Measurements from ENCODE around the gene DRAM1.
A peak's percentile ranks its signal among the peaks of the same experiment; 100 is the strongest.

The DRAM1 gene

GRCh38 chr12:101941306-101942249, 64.2 kb downstream of the DRAM1 start:
- DNase-seq (ENCODE audit: low spot score), result no peak

DNA sequence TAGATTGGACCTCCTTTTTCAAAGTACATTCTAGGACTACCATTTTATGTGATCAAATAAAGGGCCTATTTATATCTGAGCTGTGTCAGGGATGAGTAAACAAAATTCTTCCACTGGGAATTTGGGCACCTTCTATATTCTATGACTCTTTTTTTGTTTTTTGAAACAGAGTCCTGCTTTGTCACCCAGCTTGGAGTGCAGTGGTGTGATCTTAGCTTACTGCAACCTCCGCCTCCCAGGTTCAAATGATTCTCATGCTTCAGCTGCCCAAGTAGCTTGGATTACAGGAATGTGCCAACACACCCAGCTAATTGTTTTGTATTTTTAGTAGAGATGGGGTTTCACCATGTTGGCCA, 64.8 kb downstream of the DRAM1 start:
- DNase-seq (ENCODE audit: low spot score), result no peak

GRCh38 chr12:101945369-101946232, 68.2 kb downstream of the DRAM1 start:
- no peak for DNase-seq (ENCODE audit: low spot score)

DNA sequence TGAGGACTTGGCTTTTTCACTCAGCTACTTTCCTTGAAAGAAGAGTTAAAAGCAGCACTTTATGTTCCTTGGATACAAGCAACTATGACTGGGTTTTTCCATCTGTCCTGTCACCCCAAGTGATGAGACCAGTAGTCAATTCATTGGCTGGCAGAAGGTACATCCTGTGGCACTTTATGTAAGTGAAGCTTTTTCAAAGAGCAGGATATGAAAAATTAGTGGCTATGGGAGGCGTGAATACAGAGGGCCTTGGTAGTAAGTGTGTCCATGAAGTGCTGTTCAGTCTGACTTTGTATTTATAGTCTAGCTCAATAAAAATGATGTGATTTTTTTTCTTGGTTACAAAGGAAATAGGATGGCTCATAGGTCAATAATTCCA, 68.8 kb downstream of the DRAM1 start:
- DNase-seq (ENCODE audit: low spot score), result no peak

- no peak for DNase-seq (ENCODE audit: low spot score)
These were observed 69.9 kb downstream of the DRAM1 start for GRCh38 chr12:101947316-101947715.

- no peak for DNase-seq (ENCODE audit: low spot score)
These were observed 71.0 kb downstream of the DRAM1 start for GRCh38 chr12:101948365-101948764.

DNA sequence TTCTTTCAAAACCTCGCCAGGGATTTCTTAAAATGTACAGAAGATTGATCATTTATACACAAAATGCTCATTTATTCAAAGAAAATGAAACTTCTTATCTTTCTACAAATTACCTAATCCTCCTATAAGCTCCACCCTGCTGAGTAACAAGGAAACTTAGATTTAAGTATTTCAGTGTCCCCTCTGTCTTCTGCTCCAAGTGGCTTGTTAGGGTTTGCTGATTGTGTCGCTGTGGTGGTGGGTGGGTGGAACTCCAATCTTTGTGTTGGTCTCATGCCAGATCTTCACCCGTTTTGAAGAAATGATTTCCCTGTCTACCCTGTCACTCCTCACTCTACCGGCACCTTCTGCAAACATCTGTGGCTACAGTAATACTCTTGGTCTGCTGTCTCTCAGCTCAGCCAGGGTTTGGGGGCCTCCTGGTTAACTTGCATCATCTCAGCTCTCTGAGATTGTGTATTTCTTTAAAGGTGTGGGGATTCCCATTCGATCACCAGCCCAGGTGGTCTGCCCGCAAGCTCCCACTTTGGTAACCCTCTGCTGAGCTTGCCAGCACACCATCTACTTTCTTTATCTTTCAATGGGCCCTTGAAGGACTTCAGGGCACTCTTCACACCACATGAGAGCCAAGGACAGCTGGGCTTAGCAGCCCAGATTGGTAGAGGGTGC, 73.8 kb downstream of the DRAM1 start:
- DNase-seq (ENCODE audit: low spot score), result no peak

DNA sequence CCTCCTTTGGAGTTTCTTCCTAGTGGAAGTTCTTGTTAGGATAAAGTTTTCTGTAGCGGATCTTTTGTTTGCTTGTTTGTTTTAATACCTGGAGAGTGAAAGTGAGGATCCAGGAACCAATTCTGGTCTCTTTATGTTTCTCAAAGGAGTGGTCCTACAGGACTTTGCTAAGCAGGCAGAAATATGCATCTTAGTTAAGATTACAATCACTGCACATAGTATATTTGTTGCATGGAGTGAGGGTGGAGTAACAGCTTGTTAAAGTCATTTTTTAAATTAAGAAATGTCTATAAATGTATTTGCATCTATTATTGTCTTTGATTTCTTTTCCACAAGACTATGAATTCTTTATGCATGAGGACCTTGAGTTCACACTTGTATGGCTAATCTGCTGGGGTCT, 76.7 kb downstream of the DRAM1 start:
- no peak for DNase-seq (ENCODE audit: low spot score)

- no peak for DNase-seq (ENCODE audit: low spot score)
These were observed 77.3 kb downstream of the DRAM1 start for GRCh38 chr12:101954676-101955075.

DNA sequence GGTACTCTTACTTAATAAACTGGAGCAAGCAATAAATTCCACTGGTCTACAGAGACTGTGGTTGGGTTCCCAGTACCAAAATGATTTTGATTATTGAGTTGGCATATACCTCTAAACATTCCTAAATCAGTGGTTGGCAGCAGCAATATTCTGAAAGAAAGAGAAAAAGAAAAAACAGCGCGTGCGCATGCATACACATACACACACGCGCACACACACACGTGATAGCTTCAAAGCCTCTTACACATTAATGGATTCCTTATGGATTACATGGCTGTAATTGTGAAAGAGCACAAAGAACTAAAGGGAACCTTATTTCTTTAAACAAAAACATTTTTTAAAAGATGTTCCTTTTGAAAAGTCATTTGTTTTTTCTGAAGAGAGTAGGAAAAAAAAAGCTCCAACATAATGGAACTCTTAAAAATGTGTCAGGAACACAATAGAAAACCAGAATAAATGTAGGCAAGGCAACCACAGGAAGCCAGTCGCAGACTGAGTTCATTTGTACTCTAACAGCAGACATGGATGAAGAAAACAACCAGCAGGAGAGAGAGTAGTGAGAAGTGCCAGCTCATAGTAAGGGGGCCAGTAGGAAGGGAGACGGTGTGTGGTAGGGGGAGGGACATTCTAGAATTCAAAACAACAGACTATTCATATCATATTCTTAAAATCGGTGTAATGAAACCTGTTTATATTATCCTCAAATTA, 80.0 kb downstream of the DRAM1 start:
- DNase-seq (ENCODE audit: low spot score), result no peak

GRCh38 chr12:101959607-101960006, 82.2 kb downstream of the DRAM1 start:
- no peak for DNase-seq (ENCODE audit: low spot score)

GRCh38 chr12:101962486-101962885, 85.1 kb downstream of the DRAM1 start:
- no peak for DNase-seq (ENCODE audit: low spot score)

- DNase-seq (ENCODE audit: low spot score), result peak; percentile 45
These were observed 86.3 kb downstream of the DRAM1 start for GRCh38 chr12:101963697-101964096.

GRCh38 chr12:101966496-101966895, 89.1 kb downstream of the DRAM1 start:
- DNase-seq (ENCODE audit: low spot score), result no peak

- no peak for DNase-seq (ENCODE audit: low spot score)
These were observed 90.1 kb downstream of the DRAM1 start for GRCh38 chr12:101967506-101967905.

DNA sequence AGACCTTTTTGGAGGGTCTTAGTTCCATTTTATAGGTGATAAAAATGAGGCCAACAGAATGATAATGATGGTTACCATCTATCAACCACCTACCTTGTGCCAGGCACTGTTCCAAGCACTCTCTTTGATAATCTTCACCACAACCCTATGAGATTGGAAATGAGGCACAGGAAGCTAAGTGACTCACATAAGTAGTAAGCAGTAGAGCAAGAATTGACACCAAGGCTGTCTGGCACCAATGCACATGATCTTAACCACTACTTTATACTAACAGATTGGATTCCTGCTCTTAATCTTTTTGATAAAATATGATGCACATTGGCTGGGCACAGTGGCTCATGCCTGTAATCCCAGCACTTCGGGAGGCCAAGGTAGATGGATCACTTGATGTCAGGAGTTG, 91.4 kb downstream of the DRAM1 start:
- no peak for DNase-seq (ENCODE audit: low spot score)
